Astrocyte (in vitro differentiated cells and primary cell): ENCODE results near the gene DCUN1D2. TPM values are rescaled to one million over a fixed set of nuclear protein-coding genes. Genes with fewer than 3 reads are reported as not detected.

ENCODE experiments used
- DNase-seq: peaks from one replicate; pipeline ENCODE4 v3.0.0-alpha.2; 2010; ENCODE audit warnings: low read depth
- FAIRE-seq: peaks from 2 replicates; lab custom pipeline; 2011; peaks lifted over from hg19 to GRCh38; lab: Jason Lieb, UNC
- H2AFZ ChIP-seq: 2 replicates; pipeline ENCODE4 v1.6.0; 2012; ENCODE audit warnings: low read depth, low read length, inconsistent platforms
- H3K27ac ChIP-seq: 2 replicates; pipeline ENCODE4 v1.5.1; 2011; ENCODE audit warnings: low read depth, low read length, inconsistent platforms
- H3K27me3 ChIP-seq: 2 replicates; pipeline ENCODE4 v1.6.0; 2011; ENCODE audit warnings: low read length, inconsistent platforms; ENCODE audit not compliant: insufficient read depth
- H3K36me3 ChIP-seq: 2 replicates; pipeline ENCODE4 v1.5.1; 2011; ENCODE audit warnings: low read length, inconsistent platforms; ENCODE audit not compliant: insufficient read depth
- H3K4me1 ChIP-seq: 2 replicates; pipeline ENCODE4 v1.5.1; 2011; ENCODE audit warnings: low read length, inconsistent platforms; ENCODE audit not compliant: insufficient read depth
- H3K4me2 ChIP-seq: 2 replicates; pipeline ENCODE4 v1.6.0; 2012; ENCODE audit warnings: low read length, inconsistent platforms
- H3K4me3 ChIP-seq: 2 replicates; pipeline ENCODE4 v1.5.1; 2011; ENCODE audit warnings: low read depth, mild to moderate bottlenecking, low read length, inconsistent platforms; ENCODE audit not compliant: insufficient read depth
- H3K79me2 ChIP-seq: 2 replicates; pipeline ENCODE4 v1.6.0; 2012; ENCODE audit warnings: mild to moderate bottlenecking, low read length, inconsistent platforms; ENCODE audit not compliant: insufficient read depth
- H3K9ac ChIP-seq: 2 replicates; pipeline ENCODE4 v1.6.0; 2012; ENCODE audit warnings: mild to moderate bottlenecking, low read length, inconsistent platforms
- H3K9me3 ChIP-seq: 2 replicates; pipeline ENCODE4 v1.5.1; 2012; ENCODE audit warnings: low read depth, mild to moderate bottlenecking, low read length, inconsistent platforms; ENCODE audit not compliant: insufficient read depth
- H4K20me1 ChIP-seq: 2 replicates; pipeline ENCODE4 v1.6.0; 2012; ENCODE audit warnings: low read length, inconsistent platforms; ENCODE audit not compliant: insufficient read depth
- H3K27ac Mint-ChIP-seq: one replicate; pipeline ENCODE4 v1.8.0; 2021; ENCODE audit warnings: mild to moderate bottlenecking, mixed read lengths; ENCODE audit not compliant: unreplicated experiment
- H3K27me3 Mint-ChIP-seq: one replicate; pipeline ENCODE4 v1.8.0; 2021; ENCODE audit warnings: low read depth, mixed read lengths; ENCODE audit not compliant: unreplicated experiment
- H3K36me3 Mint-ChIP-seq: one replicate; pipeline ENCODE4 v1.8.0; 2021; ENCODE audit warnings: low read depth, mixed read lengths; ENCODE audit not compliant: unreplicated experiment
- H3K4me1 Mint-ChIP-seq: one replicate; pipeline ENCODE4 v1.8.0; 2021; ENCODE audit warnings: low read depth, mixed read lengths; ENCODE audit not compliant: unreplicated experiment
- H3K4me3 Mint-ChIP-seq: one replicate; pipeline ENCODE4 v1.8.0; 2021; ENCODE audit warnings: mild to moderate bottlenecking, moderate library complexity, mixed read lengths; ENCODE audit not compliant: unreplicated experiment
- H3K9me3 Mint-ChIP-seq: one replicate; pipeline ENCODE4 v1.8.0; 2021; ENCODE audit warnings: mild to moderate bottlenecking, mixed read lengths; ENCODE audit not compliant: unreplicated experiment
- EZH2 ChIP-seq: IDR thresholded peaks from 2 replicates; pipeline ENCODE4 v1.6.1; 2012; ENCODE audit warnings: mild to moderate bottlenecking, low read length, inconsistent platforms; ENCODE audit not compliant: insufficient read depth
- total RNA-seq: library from RNA; stranded (reverse); gene quantifications from 2 replicates; pipeline ENCODE4 v1.2.1, GENCODE V29; 2021
- TF ChIP-seq, protein P1 (sequence below): IDR thresholded peaks from 2 replicates; pipeline ENCODE4 v1.5.1; 2011; ENCODE audit warnings: low read depth, mild to moderate bottlenecking, inconsistent platforms, low read length, moderate library complexity; ENCODE audit not compliant: insufficient read depth

Gene DCUN1D2
- total RNA-seq, 1 donor from 2014 or later = 16.3 TPM

DNA sequence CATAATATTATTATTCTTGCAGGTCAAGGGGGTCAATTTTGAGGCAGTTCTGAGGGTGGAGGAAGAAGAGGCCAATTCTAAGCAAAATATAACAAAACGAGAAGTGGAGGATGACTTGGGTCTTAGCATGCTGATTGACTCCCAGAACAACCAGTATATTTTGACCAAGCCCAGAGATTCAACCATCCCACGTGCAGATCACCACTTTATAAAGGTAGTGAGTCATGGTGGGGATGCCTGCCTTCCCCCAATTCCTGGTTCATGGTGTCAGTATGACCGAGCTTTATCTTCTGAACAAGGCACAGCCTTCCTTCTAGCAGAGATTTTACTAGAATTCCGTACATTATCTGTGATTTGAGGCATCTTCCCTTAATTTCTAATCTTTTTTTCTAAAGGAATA is 9.4 kb upstream of the DCUN1D2 start:
- H3K27me3 ChIP-seq = no peaks in the 10 kb centered on the region
- Mint-ChIP-seq H3K36me3 (peaks cover 29% of the 10 kb centered on the region), H3K4me3 (no peak overlapping the region), H3K4me1 (peaks cover 24% of the 10 kb centered on the region), H3K27me3 (no peaks in the 10 kb centered on the region), H3K27ac (no peak overlapping the region), H3K9me3 (no peaks in the 10 kb centered on the region)
- peaks cover 64% of the 10 kb centered on the region for H3K79me2 ChIP-seq
- no peak overlapping the region for H2AFZ ChIP-seq
- DNase-seq (peak; percentile 67), FAIRE-seq (no peak)
- H4K20me1 ChIP-seq = peaks cover 69% of the 10 kb centered on the region
- no peak overlapping the region for H3K27ac ChIP-seq
- no peaks in the 10 kb centered on the region for H3K9me3 ChIP-seq
- H3K4me1 ChIP-seq = peaks cover 15% of the 10 kb centered on the region
- no peak overlapping the region for H3K9ac ChIP-seq
- H3K4me3 ChIP-seq = no peak overlapping the region
- peaks cover 65% of the 10 kb centered on the region for H3K36me3 ChIP-seq
- no peak overlapping the region for H3K4me2 ChIP-seq
- TF ChIP-seq EZH2 = no peak
- TF ChIP-seq, protein P1, sequence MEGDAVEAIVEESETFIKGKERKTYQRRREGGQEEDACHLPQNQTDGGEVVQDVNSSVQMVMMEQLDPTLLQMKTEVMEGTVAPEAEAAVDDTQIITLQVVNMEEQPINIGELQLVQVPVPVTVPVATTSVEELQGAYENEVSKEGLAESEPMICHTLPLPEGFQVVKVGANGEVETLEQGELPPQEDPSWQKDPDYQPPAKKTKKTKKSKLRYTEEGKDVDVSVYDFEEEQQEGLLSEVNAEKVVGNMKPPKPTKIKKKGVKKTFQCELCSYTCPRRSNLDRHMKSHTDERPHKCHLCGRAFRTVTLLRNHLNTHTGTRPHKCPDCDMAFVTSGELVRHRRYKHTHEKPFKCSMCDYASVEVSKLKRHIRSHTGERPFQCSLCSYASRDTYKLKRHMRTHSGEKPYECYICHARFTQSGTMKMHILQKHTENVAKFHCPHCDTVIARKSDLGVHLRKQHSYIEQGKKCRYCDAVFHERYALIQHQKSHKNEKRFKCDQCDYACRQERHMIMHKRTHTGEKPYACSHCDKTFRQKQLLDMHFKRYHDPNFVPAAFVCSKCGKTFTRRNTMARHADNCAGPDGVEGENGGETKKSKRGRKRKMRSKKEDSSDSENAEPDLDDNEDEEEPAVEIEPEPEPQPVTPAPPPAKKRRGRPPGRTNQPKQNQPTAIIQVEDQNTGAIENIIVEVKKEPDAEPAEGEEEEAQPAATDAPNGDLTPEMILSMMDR = no peak

DNA sequence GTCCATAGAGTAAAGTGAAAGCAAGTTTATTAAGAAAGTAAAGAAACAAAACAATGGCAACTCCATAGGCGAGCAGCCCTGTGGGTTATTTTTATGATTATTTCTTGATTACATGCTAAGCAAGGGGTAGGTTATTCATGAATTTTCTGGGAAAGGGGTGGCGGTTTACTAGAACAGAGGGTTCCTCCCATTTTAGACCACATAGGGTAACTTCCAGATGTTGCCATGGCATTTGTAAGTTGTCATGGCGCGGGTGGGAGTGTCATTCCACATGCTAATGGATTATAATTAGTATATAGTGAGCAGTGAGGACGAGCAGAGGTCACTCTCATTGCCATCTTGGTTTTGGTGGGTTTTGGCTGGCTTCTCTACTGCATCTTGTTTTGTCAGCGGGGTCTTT is 8.4 kb upstream of the DCUN1D2 start:
- Histone ChIP-seq H3K36me3 (peaks cover 60% of the 10 kb centered on the region), H3K4me2 (no peak overlapping the region), H4K20me1 (peaks cover 72% of the 10 kb centered on the region), H3K27me3 (no peaks in the 10 kb centered on the region), H3K79me2 (peaks cover 69% of the 10 kb centered on the region), H3K4me1 (peaks cover 20% of the 10 kb centered on the region), H3K9ac (no peak overlapping the region), H2AFZ (no peak overlapping the region), H3K9me3 (no peaks in the 10 kb centered on the region), H3K4me3 (no peak overlapping the region), H3K27ac (no peak overlapping the region)
- no peak for DNase-seq
- Mint-ChIP-seq H3K27me3 (no peaks in the 10 kb centered on the region), H3K4me3 (no peak overlapping the region), H3K36me3 (peaks cover 25% of the 10 kb centered on the region), H3K27ac (no peak overlapping the region), H3K4me1 (peaks cover 34% of the 10 kb centered on the region), H3K9me3 (no peaks in the 10 kb centered on the region)
- no peak for FAIRE-seq
- no peak for TF ChIP-seq EZH2
- TF ChIP-seq, protein P1 = no peak

DNA sequence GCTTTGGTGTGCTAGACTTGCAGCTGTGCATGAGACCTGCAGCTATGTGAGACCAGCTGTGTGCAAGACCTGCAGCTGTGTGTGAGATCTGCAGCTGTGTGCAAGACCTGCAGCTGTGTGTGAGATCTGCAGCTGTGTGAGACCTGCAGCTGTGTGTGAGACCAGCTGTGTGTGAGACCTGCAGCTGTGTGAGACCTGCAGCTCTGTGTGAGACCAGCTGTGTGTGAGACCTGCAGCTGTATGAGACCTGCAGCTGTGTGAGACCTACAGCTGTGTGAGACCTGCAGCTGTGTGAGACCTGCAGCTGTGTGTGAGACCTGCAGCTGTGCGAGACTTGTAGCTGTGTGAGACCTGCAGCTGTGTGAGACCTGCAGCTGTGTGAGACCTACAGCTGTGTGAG is 6.7 kb upstream of the DCUN1D2 start:
- H3K9ac ChIP-seq = no peak overlapping the region
- no peak for DNase-seq
- no peaks in the 10 kb centered on the region for H3K27me3 ChIP-seq
- Mint-ChIP-seq H3K9me3 (no peaks in the 10 kb centered on the region), H3K4me1 (peaks cover 43% of the 10 kb centered on the region), H3K4me3 (no peak overlapping the region), H3K27ac (no peak overlapping the region), H3K27me3 (no peaks in the 10 kb centered on the region), H3K36me3 (peaks cover 25% of the 10 kb centered on the region)
- H3K4me1 ChIP-seq = peaks cover 34% of the 10 kb centered on the region
- H4K20me1 ChIP-seq = peaks cover 72% of the 10 kb centered on the region
- no peak overlapping the region for H3K4me3 ChIP-seq
- H3K36me3 ChIP-seq = peaks cover 57% of the 10 kb centered on the region
- no peaks in the 10 kb centered on the region for H3K9me3 ChIP-seq
- H2AFZ ChIP-seq = no peak overlapping the region
- H3K79me2 ChIP-seq = peaks cover 77% of the 10 kb centered on the region
- no peak for FAIRE-seq
- TF ChIP-seq EZH2 = no peak
- TF ChIP-seq, protein P1 = no peak
- no peak overlapping the region for H3K4me2 ChIP-seq
- no peak overlapping the region for H3K27ac ChIP-seq
